DND-41 (cell line): ENCODE data around the gene RPL3.

Experiments used
- ATAC-seq: fragments of 200-7000 bp; cut with Tn5 transposase; 3 replicates; pipeline ENCODE4 v1.9.1; 2021; ENCODE audit warnings: low read depth; ENCODE audit not compliant: insufficient read depth
- DNase-seq: peaks from one replicate; pipeline ENCODE4 v3.0.0-alpha.2; 2020
- H2AFZ ChIP-seq: 2 replicates; pipeline ENCODE4 v1.6.0; 2012; ENCODE audit warnings: low read depth, low read length
- H3K27ac ChIP-seq: 2 replicates; pipeline ENCODE4 v1.5.1; 2012; ENCODE audit warnings: low read length, inconsistent platforms
- H3K27me3 ChIP-seq: fragments of 200-600 bp; sonication (generic); 2 replicates; pipeline ENCODE4 v1.6.0; 2012; ENCODE audit warnings: low read length, mild to moderate bottlenecking, inconsistent platforms; ENCODE audit not compliant: insufficient read depth, poor library complexity
- H3K36me3 ChIP-seq: 2 replicates; pipeline ENCODE4 v1.5.1; 2012; ENCODE audit warnings: low read length, inconsistent platforms; ENCODE audit not compliant: insufficient read depth
- H3K4me1 ChIP-seq: 2 replicates; pipeline ENCODE4 v1.5.1; 2012; ENCODE audit warnings: mild to moderate bottlenecking, low read length; ENCODE audit not compliant: insufficient read depth
- H3K4me2 ChIP-seq: 2 replicates; pipeline ENCODE4 v1.6.0; 2012; ENCODE audit warnings: mild to moderate bottlenecking, moderate library complexity, low read length, inconsistent platforms; ENCODE audit not compliant: insufficient read depth
- H3K4me3 ChIP-seq, 2 experiments: fragments of 200-600 bp in 1 of 2; shearing (Covaris generic) in 1 of 2; 2 replicates each; pipeline ENCODE4 v1.5.1; 2012 to 2016; ENCODE audit warnings: inconsistent platforms in 2 of 2, low read length in 2 of 2, mild to moderate bottlenecking in 2 of 2, low read depth in 1 of 2, moderate library complexity in 1 of 2
- H3K79me2 ChIP-seq: 2 replicates; pipeline ENCODE4 v1.6.0; 2012; ENCODE audit warnings: low read length, inconsistent platforms; ENCODE audit not compliant: insufficient read depth
- H3K9ac ChIP-seq: 2 replicates; pipeline ENCODE4 v1.6.0; 2012; ENCODE audit warnings: low read depth, mild to moderate bottlenecking, inconsistent platforms, low read length, moderate library complexity
- H3K9me3 ChIP-seq: 2 replicates; pipeline ENCODE4 v1.5.1; 2012; ENCODE audit warnings: low read length, moderate library complexity, mild to moderate bottlenecking, inconsistent platforms; ENCODE audit not compliant: insufficient read depth, severe bottlenecking
- H4K20me1 ChIP-seq: 2 replicates; pipeline ENCODE4 v1.6.0; 2012; ENCODE audit warnings: low read length; ENCODE audit not compliant: insufficient read depth
- CTCF ChIP-seq: IDR thresholded peaks from 2 replicates; pipeline ENCODE4 v1.5.1; 2012; ENCODE audit warnings: borderline replicate concordance, low read length, moderate library complexity, mild to moderate bottlenecking; ENCODE audit not compliant: poor library complexity, severe bottlenecking; ENCODE audit errors: extremely low read depth
- EZH2 ChIP-seq: IDR thresholded peaks from 3 replicates; pipeline ENCODE4 v1.6.1; 2012; ENCODE audit warnings: borderline replicate concordance, low read depth, mild to moderate bottlenecking, moderate library complexity, low read length, inconsistent platforms; ENCODE audit not compliant: severe bottlenecking

RPL3 gene

GRCh38 chr22:39309364-39309861 is 10.0 kb downstream of the RPL3 start:
- Histone ChIP-seq H3K9me3 (no peaks in the 10 kb centered on the region), H3K4me2 (no peak overlapping the region), H3K27me3 (no peaks in the 10 kb centered on the region), H3K79me2 (peaks cover 5% of the 10 kb centered on the region; the same call in 1 of the 2 replicates), H3K9ac (no peak overlapping the region), H3K4me3 (no peak overlapping the region), H3K36me3 (peaks cover 30% of the 10 kb centered on the region), H3K27ac (no peak overlapping the region), H3K4me1 (peaks cover 2% of the 10 kb centered on the region; the same call in 1 of the 2 replicates), H2AFZ (no peak overlapping the region), H4K20me1 (peaks cover 43% of the 10 kb centered on the region)
- DNase-seq = no peak
- no peak for TF ChIP-seq EZH2
- peak; percentile 12 for TF ChIP-seq CTCF
- ATAC-seq = no peak

GRCh38 chr22:39308614-39309363 is 10.6 kb downstream of the RPL3 start:
- H3K79me2 ChIP-seq = no peaks in the 10 kb centered on the region
- H3K4me3 ChIP-seq = no peak overlapping the region
- DNase-seq = no peak
- H3K4me2 ChIP-seq = no peak overlapping the region
- H2AFZ ChIP-seq = no peak overlapping the region
- peaks cover 24% of the 10 kb centered on the region for H3K36me3 ChIP-seq
- H3K27ac ChIP-seq = no peak overlapping the region
- H3K9ac ChIP-seq = no peak overlapping the region
- no peaks in the 10 kb centered on the region for H3K4me1 ChIP-seq
- H3K9me3 ChIP-seq = no peaks in the 10 kb centered on the region
- peaks cover 37% of the 10 kb centered on the region for H4K20me1 ChIP-seq
- no peak for ATAC-seq
- no peak for TF ChIP-seq CTCF
- no peak for TF ChIP-seq EZH2
- no peaks in the 10 kb centered on the region for H3K27me3 ChIP-seq

- H4K20me1 ChIP-seq = peaks cover 16% of the 10 kb centered on the region
- H3K27me3 ChIP-seq = no peaks in the 10 kb centered on the region
- peak; percentile 30 for DNase-seq
- H3K9me3 ChIP-seq = no peaks in the 10 kb centered on the region
- H3K36me3 ChIP-seq = peaks cover 3% of the 10 kb centered on the region; the same call in 1 of the 2 replicates
- H3K27ac ChIP-seq = no peak overlapping the region
- no peaks in the 10 kb centered on the region for H3K79me2 ChIP-seq
- no peak overlapping the region for H2AFZ ChIP-seq
- no peak for ATAC-seq
- H3K4me2 ChIP-seq = no peak overlapping the region
- no peak overlapping the region for H3K9ac ChIP-seq
- TF ChIP-seq EZH2 = no peak
- peak; percentile 60 for TF ChIP-seq CTCF
- H3K4me3 ChIP-seq = no peak overlapping the region
- H3K4me1 ChIP-seq = no peaks in the 10 kb centered on the region
These were observed 12.7 kb downstream of the RPL3 start for GRCh38 chr22:39306456-39307361.
